IPS DF 6.9 (cell line): Measurements from ENCODE around the gene NHSL2.

ENCODE experiments used
- DNase-seq: peaks from one replicate; pipeline ENCODE4 v3.0.0-alpha.2; 2013; ENCODE audit warnings: low read depth, low spot score
- H3K27ac ChIP-seq: one replicate; pipeline ENCODE4 v1.5.1; 2013; ENCODE audit warnings: low read length, control low read depth
- H3K27me3 ChIP-seq: 2 replicates; pipeline ENCODE4 v1.6.1; 2013; ENCODE audit warnings: mild to moderate bottlenecking, low read length; ENCODE audit not compliant: control insufficient read depth, insufficient read depth
- H3K36me3 ChIP-seq: 2 replicates; pipeline ENCODE4 v1.6.1; 2013; ENCODE audit warnings: low read length; ENCODE audit not compliant: control insufficient read depth, insufficient read depth
- H3K4me1 ChIP-seq: 2 replicates; pipeline ENCODE4 v1.6.1; 2013; ENCODE audit warnings: low read length; ENCODE audit not compliant: control insufficient read depth, insufficient read depth
- H3K4me3 ChIP-seq: 2 replicates; pipeline ENCODE4 v1.5.1; 2013; ENCODE audit warnings: mild to moderate bottlenecking, low read length
- H3K9me3 ChIP-seq: 2 replicates; pipeline ENCODE4 v1.6.1; 2013; ENCODE audit warnings: low read length, inconsistent platforms; ENCODE audit not compliant: control insufficient read depth, insufficient read depth
- WGBS: extraction: QIAGEN DNeasy Blood & Tissue Kit; methylation state at CpG from one replicate; pipeline ENCODE4 v1.1.7; 2013; ENCODE audit warnings: mixed read lengths, missing lambda C conversion rate; ENCODE audit not compliant: insufficient read length, insufficient coverage; 5-methylcytosine and 5-hydroxymethylcytosine counted together

Gene NHSL2

DNA sequence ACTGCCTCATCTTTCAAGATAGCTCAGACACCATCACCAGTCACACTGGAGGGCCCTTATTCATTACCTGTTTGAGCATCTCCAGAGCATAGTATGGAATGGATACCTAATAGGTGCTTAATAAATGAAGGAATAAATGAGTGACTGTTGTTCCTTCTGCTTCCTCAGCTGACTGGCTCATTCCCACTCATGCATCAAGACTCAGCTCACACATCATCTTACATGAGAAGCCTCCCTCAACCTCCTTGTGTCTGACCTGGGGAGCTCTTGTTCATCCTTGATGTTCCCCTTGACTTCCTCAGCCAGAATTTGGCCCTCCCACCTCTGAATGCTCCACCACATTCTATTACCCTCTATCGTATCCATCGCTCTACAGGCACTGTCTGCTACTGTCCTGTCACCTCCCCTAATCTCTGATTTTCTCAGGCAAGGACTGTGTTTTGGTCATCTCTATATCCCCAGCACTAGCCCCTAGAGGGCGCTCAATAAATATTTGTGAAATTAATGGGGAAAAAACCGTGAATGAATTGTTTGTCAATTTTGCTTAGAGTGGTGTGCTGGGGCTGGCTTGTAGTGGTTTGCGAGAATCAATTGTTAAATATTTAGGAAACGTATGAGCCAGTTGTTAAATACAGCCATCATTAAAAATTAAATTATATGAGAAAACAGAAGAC lies 88.3 kb downstream of the NHSL2 start:
- no CpG with 5 or more reads among the region's 6 CpGs for WGBS
- no peak for DNase-seq

DNA sequence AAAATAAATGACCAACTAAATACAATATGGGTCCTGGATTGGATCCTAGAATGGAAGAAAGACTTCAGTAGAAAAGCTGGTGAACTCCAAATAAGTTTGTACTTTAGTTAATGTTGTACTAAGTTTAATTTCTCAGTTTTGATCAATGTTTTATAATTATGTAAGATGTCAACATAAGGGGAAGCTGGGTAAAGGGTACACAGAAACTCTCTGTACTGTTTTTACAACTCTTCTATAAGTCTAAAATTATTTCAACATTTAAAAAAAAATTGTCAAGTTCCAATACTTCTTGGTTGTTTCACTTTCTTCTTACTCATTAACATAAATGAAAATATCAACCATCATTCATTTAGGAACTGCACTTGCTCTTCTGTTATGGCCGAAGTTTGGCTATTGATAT lies 88.9 kb downstream of the NHSL2 start:
- Histone ChIP-seq H3K4me3 (no peak overlapping the region), H3K27ac (no peak overlapping the region)
- WGBS: no CpG with 5 or more reads among the region's 1 CpG

More for the DNA sequence above, 88.3 kb downstream of the NHSL2 start:
- Histone ChIP-seq H3K36me3 (no peaks in the 10 kb centered on the region), H3K27ac (no peak overlapping the region), H3K4me1 (peaks cover 6% of the 10 kb centered on the region; the same call in 1 of the 2 replicates), H3K27me3 (no peaks in the 10 kb centered on the region), H3K4me3 (no peak overlapping the region), H3K9me3 (no peaks in the 10 kb centered on the region)

GRCh38 chrX:72001471-72001870 lies 90.8 kb downstream of the NHSL2 start:
- Histone ChIP-seq H3K9me3 (no peaks in the 10 kb centered on the region), H3K4me1 (peaks cover 9% of the 10 kb centered on the region), H3K27ac (no peak overlapping the region), H3K4me3 (no peak overlapping the region), H3K36me3 (no peaks in the 10 kb centered on the region), H3K27me3 (no peaks in the 10 kb centered on the region)
- no peak for DNase-seq
- WGBS: no CpG with 5 or more reads among the region's 3 CpGs

More for the DNA sequence above, 88.9 kb downstream of the NHSL2 start:
- Histone ChIP-seq H3K27me3 (no peaks in the 10 kb centered on the region), H3K36me3 (no peaks in the 10 kb centered on the region), H3K9me3 (no peaks in the 10 kb centered on the region), H3K4me1 (peaks cover 7% of the 10 kb centered on the region; the same call in 1 of the 2 replicates)
- no peak for DNase-seq

GRCh38 chrX:72001906-72002305 lies 91.3 kb downstream of the NHSL2 start:
- Histone ChIP-seq H3K27ac (no peak overlapping the region), H3K9me3 (no peaks in the 10 kb centered on the region), H3K36me3 (no peaks in the 10 kb centered on the region), H3K4me3 (no peak overlapping the region), H3K27me3 (no peaks in the 10 kb centered on the region), H3K4me1 (peaks cover 9% of the 10 kb centered on the region)
- DNase-seq: no peak
- no CpG with 5 or more reads among the region's 2 CpGs for WGBS

GRCh38 chrX:72002875-72003274 lies 92.2 kb downstream of the NHSL2 start:
- no peak overlapping the region for H3K4me3 ChIP-seq
- DNase-seq: no peak
- no peaks in the 10 kb centered on the region for H3K36me3 ChIP-seq
- H3K4me1 ChIP-seq: peaks cover 7% of the 10 kb centered on the region
- no peak overlapping the region for H3K27ac ChIP-seq
- no peaks in the 10 kb centered on the region for H3K9me3 ChIP-seq
- H3K27me3 ChIP-seq: no peaks in the 10 kb centered on the region
- no CpG with 5 or more reads among the region's 6 CpGs for WGBS

DNA sequence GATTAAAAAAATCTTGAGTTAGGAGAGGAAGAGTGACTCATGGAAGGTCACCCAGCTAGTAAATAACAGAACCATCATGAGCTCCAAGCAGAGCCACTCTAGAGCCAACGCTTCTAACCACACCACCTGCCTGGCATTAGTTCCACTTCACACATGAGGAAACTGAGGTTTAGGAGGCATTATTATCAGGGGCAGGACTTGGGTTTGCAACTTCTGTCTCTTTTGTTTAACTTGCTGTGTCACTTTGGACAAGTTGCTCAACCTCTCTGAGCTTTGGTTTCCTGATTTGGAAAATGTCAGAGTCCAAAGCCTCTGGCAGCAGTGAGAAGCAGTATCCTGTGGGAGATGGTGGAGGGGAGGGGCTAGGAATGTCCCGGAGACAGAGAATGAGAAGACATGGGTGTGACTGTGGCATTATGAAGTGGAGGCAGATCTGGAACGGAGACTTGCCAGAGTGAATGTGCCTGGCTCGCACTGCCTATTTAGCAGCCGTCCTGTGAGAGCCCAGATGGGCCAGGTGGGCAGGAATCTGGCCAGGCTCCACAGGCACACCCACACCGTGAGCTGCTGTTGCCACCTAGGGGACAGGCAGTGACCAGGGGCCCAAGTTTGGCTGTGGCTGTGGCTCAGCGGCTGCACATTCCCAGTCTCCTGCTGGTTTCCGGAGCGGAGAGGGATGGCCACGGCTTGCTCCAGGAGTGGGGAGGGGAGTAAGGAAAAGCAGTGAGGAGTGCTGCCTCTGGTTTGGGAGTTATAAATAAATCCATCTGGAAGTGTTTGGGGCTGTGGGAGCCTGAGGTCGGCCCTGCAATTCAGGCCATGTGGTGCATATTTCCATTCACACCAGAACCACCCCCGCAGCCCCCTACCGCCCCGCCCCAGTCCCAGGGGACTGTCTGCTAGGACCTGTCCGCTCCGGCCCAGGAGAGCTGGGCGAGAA lies 93.4 kb downstream of the NHSL2 start:
- DNase-seq: no peak
- Histone ChIP-seq H3K27me3 (no peaks in the 10 kb centered on the region), H3K27ac (no peak overlapping the region), H3K4me1 (peaks cover 7% of the 10 kb centered on the region), H3K36me3 (no peaks in the 10 kb centered on the region), H3K4me3 (no peak overlapping the region), H3K9me3 (no peaks in the 10 kb centered on the region)
- WGBS: no CpG with 5 or more reads among the region's 17 CpGs

DNA sequence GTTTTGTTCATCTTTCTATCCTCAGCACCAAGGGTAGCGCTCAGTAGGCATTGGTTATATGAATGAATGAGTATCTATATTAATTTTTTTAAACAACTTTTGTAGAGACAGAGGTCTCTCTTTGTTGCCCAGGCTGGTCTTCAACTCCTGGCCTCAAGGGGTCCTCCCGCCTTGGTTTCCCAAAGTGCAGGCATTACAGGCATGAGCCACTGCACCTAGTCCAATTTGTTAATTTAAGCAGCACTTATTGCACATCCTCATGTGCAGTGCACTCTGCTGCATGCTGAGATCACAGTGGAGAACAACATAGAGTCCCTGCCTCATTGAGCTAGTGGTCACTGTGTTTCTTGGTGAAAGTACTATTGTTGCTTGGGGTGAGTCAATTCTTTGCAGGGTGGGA lies 94.4 kb downstream of the NHSL2 start:
- Histone ChIP-seq H3K27me3 (no peaks in the 10 kb centered on the region), H3K4me1 (peaks cover 7% of the 10 kb centered on the region), H3K9me3 (no peaks in the 10 kb centered on the region), H3K27ac (no peak overlapping the region), H3K36me3 (no peaks in the 10 kb centered on the region), H3K4me3 (no peak overlapping the region)
- no peak for DNase-seq
- no CpG with 5 or more reads among the region's 2 CpGs for WGBS

DNA sequence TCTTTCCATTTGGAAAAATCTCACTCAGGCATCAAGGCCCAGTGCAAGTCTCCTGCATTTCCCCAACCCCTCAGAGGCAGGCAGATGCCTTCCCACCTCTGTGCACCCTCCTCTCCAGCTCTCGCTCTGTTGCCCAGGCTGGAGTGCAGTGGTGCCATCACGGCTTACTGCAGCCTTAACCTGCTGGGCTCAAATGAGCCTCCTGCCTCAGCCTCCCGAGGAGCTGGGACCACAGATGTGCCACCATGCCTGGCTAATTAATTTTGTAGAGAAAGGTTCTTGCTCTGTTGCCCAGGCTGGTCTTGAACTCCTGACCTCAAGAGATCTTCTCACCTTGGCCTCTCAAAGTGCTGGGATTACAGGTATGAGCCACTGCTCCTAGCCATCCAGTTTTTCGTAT lies 95.8 kb downstream of the NHSL2 start:
- WGBS: no CpG with 5 or more reads among the region's 4 CpGs

DNA sequence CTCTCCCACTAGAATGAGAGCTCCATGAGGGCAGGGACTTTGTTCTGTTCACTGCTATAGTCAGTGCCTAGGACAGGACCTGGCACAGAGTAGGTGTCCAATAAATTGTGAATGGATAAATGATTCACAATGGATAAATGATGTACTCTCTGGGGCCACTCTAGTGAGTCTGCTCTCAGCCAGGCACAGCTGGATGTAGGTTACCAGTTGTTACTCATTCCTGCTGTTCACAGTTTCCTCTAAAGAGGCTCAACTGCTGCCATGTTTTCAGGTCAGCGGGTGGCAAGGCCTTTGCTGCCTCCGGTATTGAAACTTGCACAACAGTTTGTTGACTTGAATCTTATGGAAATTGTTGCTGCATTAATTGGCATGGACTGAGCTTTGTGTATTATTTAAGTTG lies 99.1 kb downstream of the NHSL2 start:
- Histone ChIP-seq H3K4me3 (no peak overlapping the region), H3K36me3 (no peaks in the 10 kb centered on the region; the same call in 1 of the 2 replicates), H3K27me3 (no peaks in the 10 kb centered on the region), H3K27ac (no peak overlapping the region), H3K4me1 (peaks cover 2% of the 10 kb centered on the region; the same call in 1 of the 2 replicates), H3K9me3 (no peaks in the 10 kb centered on the region)
- no CpG with 5 or more reads among the region's 2 CpGs for WGBS
- DNase-seq: no peak

More for the DNA sequence above, 95.8 kb downstream of the NHSL2 start:
- Histone ChIP-seq H3K27me3 (no peaks in the 10 kb centered on the region), H3K4me1 (peaks cover 5% of the 10 kb centered on the region), H3K27ac (no peak overlapping the region), H3K4me3 (no peak overlapping the region), H3K9me3 (no peaks in the 10 kb centered on the region), H3K36me3 (no peaks in the 10 kb centered on the region)
- DNase-seq: no peak

DNA sequence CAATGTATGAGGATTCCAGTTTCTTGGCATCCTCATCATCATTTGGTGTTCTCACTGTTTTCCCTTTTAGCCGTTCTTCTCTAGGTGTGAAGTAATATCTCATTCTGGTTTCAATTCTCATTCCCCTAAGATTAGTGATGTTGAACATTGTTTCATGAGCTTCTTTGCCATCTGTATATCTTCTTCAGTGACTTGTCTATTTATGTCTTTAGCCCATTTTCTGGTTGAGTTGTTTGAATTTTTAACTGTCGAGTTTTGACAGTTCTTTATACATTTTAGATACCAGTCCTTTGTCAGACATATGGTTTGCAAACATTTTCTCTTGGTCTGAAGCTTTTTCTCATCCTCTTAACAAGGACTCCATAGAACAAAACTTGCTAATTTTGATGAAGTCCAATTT lies 101.1 kb downstream of the NHSL2 start:
- H3K4me1 ChIP-seq: no peaks in the 10 kb centered on the region
- H3K27ac ChIP-seq: no peak overlapping the region
- no CpG with 5 or more reads among the region's 2 CpGs for WGBS
- no peak overlapping the region for H3K4me3 ChIP-seq
- no peaks in the 10 kb centered on the region for H3K27me3 ChIP-seq
- no peak for DNase-seq
- no peaks in the 10 kb centered on the region; the same call in 1 of the 2 replicates for H3K36me3 ChIP-seq
- no peaks in the 10 kb centered on the region for H3K9me3 ChIP-seq
